NCI-H510A treated with DMSO at 0.1 percent for 48 hours (cell line): ENCODE data around the gene TLN1.

ENCODE experiments used
- DNase-seq: peaks from one replicate; lab custom pipeline; 2025; lab: John Stamatoyannopoulos, UW

Gene TLN1

GRCh38 chr9:35729700-35730485, 2.1 kb downstream of the TLN1 start:
- peak; percentile 3 for DNase-seq

GRCh38 chr9:35729101-35729500, 2.9 kb downstream of the TLN1 start:
- DNase-seq: no peak

GRCh38 chr9:35728041-35728971, 3.7 kb downstream of the TLN1 start:
- DNase-seq: no peak

- DNase-seq: no peak
Measured at GRCh38 chr9:35727676-35728040, 4.3 kb downstream of the TLN1 start.

- DNase-seq: no peak
Measured at GRCh38 chr9:35726931-35727330, 5.1 kb downstream of the TLN1 start.

GRCh38 chr9:35725362-35725761, 6.6 kb downstream of the TLN1 start:
- no peak for DNase-seq

- DNase-seq: no peak
Measured at GRCh38 chr9:35723908-35724307, 8.1 kb downstream of the TLN1 start.

- no peak for DNase-seq
Measured at GRCh38 chr9:35723426-35723825, 8.6 kb downstream of the TLN1 start.

GRCh38 chr9:35719546-35719945, 12.4 kb downstream of the TLN1 start:
- DNase-seq: no peak

- no peak for DNase-seq
Measured at GRCh38 chr9:35718721-35719511, 13.1 kb downstream of the TLN1 start.

GRCh38 chr9:35717132-35717870, 14.7 kb downstream of the TLN1 start:
- no peak for DNase-seq

GRCh38 chr9:35716230-35716629, 15.8 kb downstream of the TLN1 start:
- DNase-seq: no peak

GRCh38 chr9:35714579-35715252, 17.3 kb downstream of the TLN1 start:
- DNase-seq: no peak

- DNase-seq: no peak
Measured at GRCh38 chr9:35714123-35714522, 17.9 kb downstream of the TLN1 start.

GRCh38 chr9:35713578-35713977, 18.4 kb downstream of the TLN1 start:
- no peak for DNase-seq

- no peak for DNase-seq
Measured at GRCh38 chr9:35712762-35713400, 19.1 kb downstream of the TLN1 start.

GRCh38 chr9:35711501-35712428, 20.2 kb downstream of the TLN1 start:
- DNase-seq: no peak

- no peak for DNase-seq
Measured at GRCh38 chr9:35710818-35711500, 21.0 kb downstream of the TLN1 start.

- DNase-seq: no peak
Measured at GRCh38 chr9:35708146-35708545, 23.8 kb downstream of the TLN1 start.
